Measurements from ENCODE around the gene KCNAB1.

Gene KCNAB1

DNA sequence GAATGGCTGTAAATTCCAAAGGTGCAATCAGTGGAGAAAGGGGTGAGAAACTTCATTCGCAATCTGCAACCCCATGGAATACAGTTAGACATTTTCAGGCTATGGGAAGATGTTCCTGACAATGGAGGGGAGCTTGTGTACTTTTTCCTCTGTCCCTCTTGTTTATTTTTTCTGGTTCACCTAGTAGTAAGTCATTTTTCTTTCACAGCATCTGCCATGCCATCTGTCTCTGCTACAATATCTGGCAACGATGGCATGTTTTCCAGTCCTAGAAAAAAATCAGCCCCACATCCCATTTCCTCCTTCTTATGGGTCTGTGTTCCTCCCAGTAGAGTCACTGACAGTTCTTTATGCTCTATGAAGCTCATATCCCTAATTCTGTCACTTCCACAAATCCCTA, 358.5 kb downstream of the KCNAB1 start:
- no peak for DNase-seq (ENCODE audit: extremely low spot score)
- POLR2A ChIA-PET: no interaction called here
- CTCF ChIA-PET: no interaction called here
- TF ChIP-seq ELF4 (IDR thresholded peaks at IDR 0.05) (no peak), TARDBP (IDR thresholded peaks at IDR 0.05) (no peak), LEF1 (IDR thresholded peaks at IDR 0.05; ENCODE audit: borderline replicate concordance) (no peak), ZNF384 (IDR thresholded peaks at IDR 0.05) (no peak), ARNT (IDR thresholded peaks at IDR 0.05) (no peak), CTBP1 (IDR thresholded peaks at IDR 0.05; ENCODE audit: borderline replicate concordance) (no peak), SUZ12 (IDR thresholded peaks at IDR 0.05) (no peak), FOXA1 (IDR thresholded peaks at IDR 0.05) (no peak), FOXK2 (IDR thresholded peaks at IDR 0.05) (no peak), HDGF (IDR thresholded peaks at IDR 0.05; ENCODE audit: borderline replicate concordance) (no peak), BHLHE40 (IDR thresholded peaks at IDR 0.05; ENCODE audit: borderline replicate concordance) (no peak), NFRKB (IDR thresholded peaks at IDR 0.05) (no peak), SP1 (IDR thresholded peaks at IDR 0.05) (no peak), FOXM1 (IDR thresholded peaks at IDR 0.05; ENCODE audit: borderline replicate concordance) (no peak), L3MBTL2 (conservative IDR thresholded peaks at IDR 0.05) (no peak)
- TF ChIP-seq, protein P1, sequence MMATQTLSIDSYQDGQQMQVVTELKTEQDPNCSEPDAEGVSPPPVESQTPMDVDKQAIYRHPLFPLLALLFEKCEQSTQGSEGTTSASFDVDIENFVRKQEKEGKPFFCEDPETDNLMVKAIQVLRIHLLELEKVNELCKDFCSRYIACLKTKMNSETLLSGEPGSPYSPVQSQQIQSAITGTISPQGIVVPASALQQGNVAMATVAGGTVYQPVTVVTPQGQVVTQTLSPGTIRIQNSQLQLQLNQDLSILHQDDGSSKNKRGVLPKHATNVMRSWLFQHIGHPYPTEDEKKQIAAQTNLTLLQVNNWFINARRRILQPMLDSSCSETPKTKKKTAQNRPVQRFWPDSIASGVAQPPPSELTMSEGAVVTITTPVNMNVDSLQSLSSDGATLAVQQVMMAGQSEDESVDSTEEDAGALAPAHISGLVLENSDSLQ (IDR thresholded peaks at IDR 0.05): no peak

DNA sequence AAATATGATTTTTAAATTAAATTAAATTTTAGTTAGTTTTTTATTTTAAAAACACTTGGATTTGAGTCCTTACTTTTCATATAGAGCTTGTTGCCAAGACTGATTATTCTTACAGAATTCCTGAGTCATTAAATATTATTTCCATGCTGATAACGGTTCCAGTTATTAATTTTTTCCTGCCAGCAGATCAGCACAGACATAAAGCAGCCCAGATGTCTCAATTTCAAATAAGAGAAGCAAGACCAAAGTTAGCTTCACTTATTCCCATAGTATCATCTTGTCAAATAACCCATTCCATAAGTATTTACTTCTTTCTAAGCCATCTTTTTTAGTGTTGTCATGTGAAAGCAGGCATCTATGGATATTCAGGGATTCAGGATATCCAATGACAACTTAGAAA, 359.2 kb downstream of the KCNAB1 start:
- ChIA-PET CTCF (no interaction called here), POLR2A (no interaction called here)
- TF ChIP-seq SUZ12 (IDR thresholded peaks at IDR 0.05): no peak
- no peak for TF ChIP-seq ZNF384 (IDR thresholded peaks at IDR 0.05)
- TF ChIP-seq FOXA1 (IDR thresholded peaks at IDR 0.05): no peak
- TF ChIP-seq ELF4 (IDR thresholded peaks at IDR 0.05): no peak
- no peak for TF ChIP-seq ARNT (IDR thresholded peaks at IDR 0.05)
- no peak for TF ChIP-seq TARDBP (IDR thresholded peaks at IDR 0.05)
- TF ChIP-seq FOXM1 (IDR thresholded peaks at IDR 0.05; ENCODE audit: borderline replicate concordance): no peak
- TF ChIP-seq, protein P1 (IDR thresholded peaks at IDR 0.05): no peak
- no peak for TF ChIP-seq SP1 (IDR thresholded peaks at IDR 0.05)
- TF ChIP-seq FOXK2 (IDR thresholded peaks at IDR 0.05): no peak
- TF ChIP-seq L3MBTL2 (conservative IDR thresholded peaks at IDR 0.05): no peak
- no peak for TF ChIP-seq BHLHE40 (IDR thresholded peaks at IDR 0.05; ENCODE audit: borderline replicate concordance)
- TF ChIP-seq CTBP1 (IDR thresholded peaks at IDR 0.05; ENCODE audit: borderline replicate concordance): no peak
- TF ChIP-seq NFRKB (IDR thresholded peaks at IDR 0.05): no peak
- no peak for TF ChIP-seq LEF1 (IDR thresholded peaks at IDR 0.05; ENCODE audit: borderline replicate concordance)
- no peak for TF ChIP-seq HDGF (IDR thresholded peaks at IDR 0.05; ENCODE audit: borderline replicate concordance)
- DNase-seq (ENCODE audit: extremely low spot score): no peak

DNA sequence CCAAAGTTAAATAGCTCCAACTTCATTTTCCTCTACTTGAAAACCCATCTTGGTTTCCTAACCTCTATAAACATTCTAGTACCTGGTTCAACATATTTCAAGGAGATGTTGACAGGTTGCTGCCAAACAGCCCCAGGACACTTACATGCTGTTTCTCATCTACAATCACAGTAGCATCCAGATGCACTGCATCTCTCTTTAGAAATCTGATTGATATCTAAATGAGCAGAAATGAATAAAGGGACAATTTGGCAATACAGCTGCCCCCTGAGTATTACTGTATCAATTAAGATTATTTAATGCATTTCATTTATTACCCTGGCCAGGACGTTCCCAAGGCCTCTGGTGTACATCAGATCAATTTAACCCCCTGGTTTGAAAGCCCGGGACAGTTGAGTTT, 360.6 kb downstream of the KCNAB1 start:
- ChIA-PET POLR2A (no interaction called here), CTCF (no interaction called here)
- no peak for DNase-seq (ENCODE audit: extremely low spot score)
- TF ChIP-seq L3MBTL2 (conservative IDR thresholded peaks at IDR 0.05) (no peak), HDGF (IDR thresholded peaks at IDR 0.05; ENCODE audit: borderline replicate concordance) (no peak), SUZ12 (IDR thresholded peaks at IDR 0.05) (no peak)

DNA sequence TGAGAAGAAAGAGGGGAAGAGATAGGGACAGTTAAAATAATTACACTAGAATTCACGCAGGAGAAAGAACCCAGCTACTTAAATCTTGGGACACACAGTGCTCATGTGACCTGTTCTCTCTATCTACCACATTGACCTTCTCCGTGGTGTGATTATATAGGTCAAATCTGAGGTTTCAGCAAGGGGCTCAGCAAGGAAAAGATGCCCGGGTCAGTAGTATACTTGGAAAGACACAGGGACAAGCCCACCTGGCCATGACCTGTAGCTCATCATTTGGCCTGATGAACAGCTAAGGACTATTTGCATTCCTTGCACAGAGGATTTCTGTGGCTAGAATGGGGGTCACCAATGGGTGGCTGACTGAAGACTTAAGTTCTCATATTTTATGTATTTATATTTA, 362.6 kb downstream of the KCNAB1 start:
- CTCF ChIA-PET: no interaction called here
- POLR2A ChIA-PET: no interaction called here
- TF ChIP-seq BHLHE40 (IDR thresholded peaks at IDR 0.05; ENCODE audit: borderline replicate concordance) (no peak), LEF1 (IDR thresholded peaks at IDR 0.05; ENCODE audit: borderline replicate concordance) (no peak), SUZ12 (IDR thresholded peaks at IDR 0.05) (no peak), FOXA1 (IDR thresholded peaks at IDR 0.05) (no peak), ZNF384 (IDR thresholded peaks at IDR 0.05) (no peak), TARDBP (IDR thresholded peaks at IDR 0.05) (no peak), HDGF (IDR thresholded peaks at IDR 0.05; ENCODE audit: borderline replicate concordance) (no peak), L3MBTL2 (conservative IDR thresholded peaks at IDR 0.05) (no peak)
- TF ChIP-seq, protein P1 (IDR thresholded peaks at IDR 0.05): no peak
- DNase-seq (ENCODE audit: extremely low spot score): no peak

DNA sequence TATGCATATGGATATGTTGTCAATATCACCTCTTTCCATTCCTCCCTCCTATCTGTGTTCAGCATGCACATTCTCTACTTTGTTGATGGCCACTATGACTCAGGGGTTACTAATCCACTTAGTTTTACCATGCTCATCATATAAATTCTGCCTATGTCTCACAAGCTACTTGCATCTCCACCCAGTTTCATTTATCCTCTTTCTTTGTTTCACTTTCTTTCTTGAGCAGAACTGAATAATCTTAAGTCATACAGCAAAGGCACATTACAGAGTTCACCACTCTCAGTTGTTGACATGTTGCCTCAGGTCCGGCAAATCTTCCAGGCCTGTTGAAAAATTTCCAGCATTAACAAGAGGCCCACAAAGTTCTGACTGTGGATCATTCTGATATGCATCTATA, 363.0 kb downstream of the KCNAB1 start:
- TF ChIP-seq CTBP1 (IDR thresholded peaks at IDR 0.05; ENCODE audit: borderline replicate concordance): no peak
- TF ChIP-seq ZNF384 (IDR thresholded peaks at IDR 0.05): no peak
- TF ChIP-seq HDGF (IDR thresholded peaks at IDR 0.05; ENCODE audit: borderline replicate concordance): no peak
- TF ChIP-seq SP1 (IDR thresholded peaks at IDR 0.05): no peak
- no peak for TF ChIP-seq ELF4 (IDR thresholded peaks at IDR 0.05)
- no peak for TF ChIP-seq FOXM1 (IDR thresholded peaks at IDR 0.05; ENCODE audit: borderline replicate concordance)
- TF ChIP-seq TARDBP (IDR thresholded peaks at IDR 0.05): no peak
- TF ChIP-seq FOXK2 (IDR thresholded peaks at IDR 0.05): no peak
- no peak for TF ChIP-seq ARNT (IDR thresholded peaks at IDR 0.05)
- no peak for TF ChIP-seq SUZ12 (IDR thresholded peaks at IDR 0.05)
- no peak for TF ChIP-seq NFRKB (IDR thresholded peaks at IDR 0.05)
- no peak for TF ChIP-seq FOXA1 (IDR thresholded peaks at IDR 0.05)
- no peak for TF ChIP-seq L3MBTL2 (conservative IDR thresholded peaks at IDR 0.05)
- TF ChIP-seq BHLHE40 (IDR thresholded peaks at IDR 0.05; ENCODE audit: borderline replicate concordance): no peak
- TF ChIP-seq, protein P1 (IDR thresholded peaks at IDR 0.05): no peak
- TF ChIP-seq LEF1 (IDR thresholded peaks at IDR 0.05; ENCODE audit: borderline replicate concordance): no peak
- POLR2A ChIA-PET: interaction anchor here (0.6 kb wide), 1 partner anchor 10 kb away, joined by 3 read pairs; no protein-coding TSS in a partner anchor
- CTCF ChIA-PET: no interaction called here
- no peak for DNase-seq (ENCODE audit: extremely low spot score)

All from HEK293T (cell line).